Breast epithelium (tissue), 4 donors: ENCODE data around the gene EFNA4. TPM values are rescaled to one million over a fixed set of nuclear protein-coding genes. Genes with fewer than 3 reads are reported as not detected.

Experiments
- DNase-seq, 2 donors: peaks; one replicate each; pipeline ENCODE4 v3.0.0-alpha.2; 2019; ENCODE audit warnings: low spot score in 2 of 2
- H3K27ac ChIP-seq, 2 donors: fragments of 200-600 bp; sonication (generic) in 1 of 2; one replicate each; pipeline ENCODE4 v1.5.1; 2016 to 2019; ENCODE audit warnings: mild to moderate bottlenecking in 1 of 2
- H3K27me3 ChIP-seq, 2 donors: fragments of 200-600 bp; sonication (generic) in 1 of 2; one replicate each; pipeline versions ENCODE4 v1.5.1 to v1.6.0; 2017 to 2019; ENCODE audit warnings: control low read depth in 1 of 2, mild to moderate bottlenecking in 1 of 2
- H3K36me3 ChIP-seq: fragments of 200-600 bp; one replicate; pipeline ENCODE4 v1.5.1; 2019
- H3K4me1 ChIP-seq, 2 donors: fragments of 200-600 bp; sonication (generic); one replicate each; pipeline ENCODE4 v1.5.1; 2016 to 2019; ENCODE audit warnings: control low read depth in 1 of 2
- H3K4me3 ChIP-seq, 3 donors: fragments of 200-600 bp; sonication (generic); 1 replicate in 2 of 3; 2 replicates in 1 of 3; pipeline ENCODE4 v1.5.1; 2016 to 2019; ENCODE audit warnings: mild to moderate bottlenecking in 3 of 3, moderate library complexity in 2 of 3
- H3K9me3 ChIP-seq, 2 donors: fragments of 200-600 bp; sonication (generic) in 1 of 2; one replicate each; pipeline ENCODE4 v1.5.1; 2016 to 2019; ENCODE audit warnings: control low read depth in 1 of 2
- CTCF ChIP-seq, 3 donors: fragments of 450-650 bp; IDR thresholded peaks; one replicate each; pipeline ENCODE4 v1.5.1; 2016 to 2017; ENCODE audit warnings: antibody characterized with exemption in 3 of 3, mild to moderate bottlenecking in 3 of 3, moderate library complexity in 3 of 3
- POLR2A ChIP-seq: fragments of 450-650 bp; IDR thresholded peaks from one replicate; pipeline ENCODE4 v1.6.1; 2016; ENCODE audit warnings: antibody characterized with exemption, mild to moderate bottlenecking, moderate library complexity
- POLR2AphosphoS5 ChIP-seq, 3 donors: sonication (generic); formaldehyde crosslinking; IDR thresholded peaks; one replicate each; pipeline ENCODE4 v1.6.1; 2017; ENCODE audit warnings: antibody characterized with exemption in 3 of 3
- intact Hi-C: fragments of 100-400 bp; cut with DNase I; formaldehyde crosslinking; loops from one replicate; pipeline ENCODE4 v1.15.1; 2023; ENCODE audit warnings: low total_unique reads
- total RNA-seq, 3 donors: library from RNA; depleted of rRNA; stranded (reverse); fragments of >200 nt; gene quantifications; one replicate each; pipeline ENCODE4 v1.1.0, GENCODE V29; 2016

EFNA4 gene
- total RNA-seq, 3 donors from 2014 or later = 4.8 to 26.6 (median 23.9) TPM

GRCh38 chr1:155066777-155067176 lies 3.2 kb downstream of the EFNA4 start:
- peaks cover 8 to 18% of the 10 kb centered on the region in 2 donors for H3K4me1 ChIP-seq
- TF ChIP-seq CTCF (IDR thresholded peaks at IDR 0.05) = no peak
- no peak for TF ChIP-seq POLR2AphosphoS5 (IDR thresholded peaks at IDR 0.05)
- TF ChIP-seq POLR2A = no peak
- no peak for DNase-seq
- no peak overlapping the region for H3K27ac ChIP-seq
- H3K36me3 ChIP-seq = no peaks in the 10 kb centered on the region
- H3K4me3 ChIP-seq = no peak overlapping the region
- H3K27me3 ChIP-seq = no peaks in the 10 kb centered on the region
- intact Hi-C loops = loop anchor here (10.0 kb wide), 1 partner anchor 112 kb away; the partner anchor contains the start of gene PBXIP1
- H3K9me3 ChIP-seq = no peaks in the 10 kb centered on the region

DNA sequence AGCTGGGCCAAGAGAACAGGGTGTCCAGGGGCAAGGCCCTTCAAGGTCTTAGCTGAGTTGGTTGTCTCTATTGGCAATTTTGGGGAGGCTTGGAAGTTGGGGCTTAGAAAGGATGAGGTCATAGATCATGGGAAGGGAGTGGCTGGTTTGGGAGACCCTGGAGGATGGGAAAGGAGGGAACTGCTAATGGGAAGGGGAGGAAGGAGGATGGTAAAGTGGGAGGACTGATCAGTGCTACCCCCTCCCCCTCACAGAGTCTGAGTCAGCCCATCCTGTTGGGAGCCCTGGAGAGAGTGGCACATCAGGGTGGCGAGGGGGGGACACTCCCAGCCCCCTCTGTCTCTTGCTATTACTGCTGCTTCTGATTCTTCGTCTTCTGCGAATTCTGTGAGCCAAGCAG lies 5.1 kb downstream of the EFNA4 start:
- Histone ChIP-seq H3K4me1 (peaks cover 0 to 9% of the 10 kb centered on the region in 2 donors), H3K4me3 (no peak overlapping the region), H3K27ac (no peak overlapping the region), H3K27me3 (no peaks in the 10 kb centered on the region), H3K36me3 (no peaks in the 10 kb centered on the region), H3K9me3 (no peaks in the 10 kb centered on the region)
- TF ChIP-seq POLR2A (no peak), POLR2AphosphoS5 (IDR thresholded peaks at IDR 0.05) (no peak), CTCF (IDR thresholded peaks at IDR 0.05) (no peak)
- no peak for DNase-seq
- intact Hi-C loops = loop anchor here (10.0 kb wide), 1 partner anchor 114 kb away; the partner anchor contains the start of gene PBXIP1

DNA sequence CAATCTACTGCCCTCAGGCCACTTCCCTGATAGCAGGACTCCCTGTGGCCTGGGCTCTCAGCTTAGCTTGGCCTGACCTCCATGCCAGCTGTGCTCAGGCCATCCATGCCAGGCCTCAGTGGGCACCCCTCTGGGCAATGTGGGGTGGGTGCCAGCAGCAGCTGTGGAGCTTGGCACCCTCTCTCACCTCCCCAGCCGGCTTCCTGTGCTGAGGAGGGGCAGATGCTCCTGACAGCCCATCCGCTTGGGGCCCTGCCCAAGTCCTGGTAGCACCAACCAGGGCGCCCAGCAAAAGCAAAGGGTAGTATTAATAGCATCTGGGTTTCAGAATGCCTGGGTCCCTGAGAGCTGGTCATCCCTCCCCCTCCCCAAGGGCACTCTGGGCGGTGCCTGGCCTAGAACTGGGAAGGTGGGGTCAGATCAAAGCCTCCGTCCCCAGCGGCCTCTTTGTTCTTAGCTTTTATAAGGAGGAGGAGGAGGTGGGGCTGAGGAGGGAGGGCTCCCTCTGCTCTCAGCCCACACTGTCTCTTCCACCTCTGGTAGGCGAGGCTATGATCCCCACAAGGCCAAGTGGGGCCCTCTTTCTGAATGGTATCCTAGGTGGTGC lies 6.1 kb downstream of the EFNA4 start:
- intact Hi-C loops = loop anchor here (10.0 kb wide), 1 partner anchor 115 kb away; the partner anchor contains the start of gene PBXIP1
- TF ChIP-seq POLR2A (no peak), POLR2AphosphoS5 (IDR thresholded peaks at IDR 0.05) (no peak), CTCF (IDR thresholded peaks at IDR 0.05) (no peak)
- Histone ChIP-seq H3K9me3 (no peaks in the 10 kb centered on the region), H3K4me3 (no peak overlapping the region), H3K27me3 (no peaks in the 10 kb centered on the region), H3K4me1 (peaks cover 0 to 9% of the 10 kb centered on the region in 2 donors), H3K36me3 (no peaks in the 10 kb centered on the region), H3K27ac (no peak overlapping the region)
- no peak for DNase-seq

- no peaks in the 10 kb centered on the region for H3K36me3 ChIP-seq
- peak overlapping the region; percentile 37 to 72 (median 49) for H3K4me3 ChIP-seq
- no peak for TF ChIP-seq POLR2A
- TF ChIP-seq POLR2AphosphoS5 (IDR thresholded peaks at IDR 0.05) = no peak
- TF ChIP-seq CTCF (IDR thresholded peaks at IDR 0.05) = no peak
- no peaks in the 10 kb centered on the region for H3K27me3 ChIP-seq
- H3K9me3 ChIP-seq = no peaks in the 10 kb centered on the region
- peak overlapping the region; percentile 51 to 73 for H3K27ac ChIP-seq
- intact Hi-C loops = no loop called here
- no peak for DNase-seq
- H3K4me1 ChIP-seq = peaks cover 0 to 6% of the 10 kb centered on the region in 2 donors
Observed at GRCh38 chr1:155070158-155070621, 6.7 kb downstream of the EFNA4 start.

DNA sequence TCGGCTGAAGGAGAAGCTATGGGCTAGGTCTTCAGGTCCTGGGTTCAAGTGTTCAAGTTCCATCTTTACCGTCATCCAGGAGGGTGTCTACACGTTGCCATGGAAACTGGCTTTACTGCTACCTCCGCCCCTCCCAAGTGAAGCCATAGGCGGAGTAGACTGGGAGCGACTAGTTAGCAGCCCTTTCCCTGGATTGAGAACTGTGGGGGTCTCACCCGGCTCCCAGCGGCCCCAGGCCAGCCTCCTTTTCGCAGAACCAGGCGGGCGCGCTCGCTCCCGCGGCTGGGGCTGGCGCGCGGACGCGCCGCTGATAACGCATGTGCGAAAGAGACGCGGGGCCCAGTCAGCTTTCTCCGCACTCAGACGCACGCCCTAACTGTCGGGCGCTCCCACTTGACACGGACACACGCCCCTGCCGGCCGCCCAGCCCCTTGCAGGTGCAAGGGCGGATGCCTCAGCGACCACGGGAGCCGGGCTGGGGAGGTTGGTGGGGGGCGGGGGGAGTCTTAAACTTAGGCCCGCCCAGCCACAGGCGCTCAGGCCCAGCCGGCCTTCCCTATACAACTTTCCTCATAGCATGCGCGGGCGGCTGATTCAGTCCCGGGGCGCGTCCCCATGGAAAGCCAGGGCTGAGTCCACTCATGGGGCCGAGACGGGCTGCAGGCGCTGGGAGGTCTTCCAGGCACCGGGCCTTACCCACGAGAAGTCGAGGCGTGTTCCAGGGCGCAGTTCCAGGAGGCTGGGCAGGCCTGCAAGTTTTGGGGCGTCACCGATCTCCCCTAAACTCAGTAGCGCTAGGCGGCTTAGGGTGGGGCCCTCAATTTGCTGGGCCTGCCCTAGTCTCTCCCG lies 7.4 kb downstream of the EFNA4 start:
- Histone ChIP-seq H3K27ac (peak overlapping the region; percentile 51 to 73), H3K4me3 (peak overlapping the region; percentile 37 to 72 (median 49)), H3K36me3 (no peaks in the 10 kb centered on the region), H3K9me3 (no peaks in the 10 kb centered on the region), H3K4me1 (peaks cover 0 to 6% of the 10 kb centered on the region in 2 donors), H3K27me3 (no peaks in the 10 kb centered on the region)
- intact Hi-C loops = no loop called here
- peak in 2 of 3 donors; percentile 20 to 39 for TF ChIP-seq POLR2AphosphoS5 (IDR thresholded peaks at IDR 0.05)
- no peak for TF ChIP-seq CTCF (IDR thresholded peaks at IDR 0.05)
- no peak for TF ChIP-seq POLR2A
- DNase-seq = no peak
